Dermis blood vessel endothelial cell (primary cell): ENCODE results near the gene JADE3. TPM values are rescaled to one million over a fixed set of nuclear protein-coding genes. Genes with fewer than 3 reads are reported as not detected.

ENCODE experiments used
- DNase-seq: peaks from one replicate; pipeline ENCODE4 v3.0.0; 2010
- total RNA-seq: library from RNA; depleted of rRNA; stranded (reverse); fragments of >200 nt; gene quantifications from 2 replicates; pipeline ENCODE4 v1.2.3, GENCODE V29; 2014

Gene JADE3
- total RNA-seq, 1 donor from 2014 or later = 10.9 TPM

DNA sequence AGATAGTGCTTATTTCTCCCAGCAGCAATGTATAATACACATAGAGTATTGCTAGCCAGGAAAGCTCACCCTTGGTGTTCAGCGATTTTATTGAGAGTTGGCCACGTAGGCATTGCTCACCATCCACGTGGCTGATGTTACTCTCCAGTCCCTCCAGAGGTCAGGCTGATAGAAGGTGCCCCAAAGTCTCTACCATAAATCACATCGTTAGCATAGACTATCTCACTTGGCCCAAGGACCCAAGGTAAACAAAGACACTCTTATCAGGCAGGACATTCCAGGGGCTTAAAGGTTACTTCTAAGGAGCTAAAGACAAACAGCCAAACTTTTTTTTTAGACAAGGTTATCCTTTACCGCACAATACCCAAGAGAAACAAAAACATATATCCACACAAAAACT lies 135.8 kb downstream of the JADE3 start:
- DNase-seq = peak; percentile 10

DNA sequence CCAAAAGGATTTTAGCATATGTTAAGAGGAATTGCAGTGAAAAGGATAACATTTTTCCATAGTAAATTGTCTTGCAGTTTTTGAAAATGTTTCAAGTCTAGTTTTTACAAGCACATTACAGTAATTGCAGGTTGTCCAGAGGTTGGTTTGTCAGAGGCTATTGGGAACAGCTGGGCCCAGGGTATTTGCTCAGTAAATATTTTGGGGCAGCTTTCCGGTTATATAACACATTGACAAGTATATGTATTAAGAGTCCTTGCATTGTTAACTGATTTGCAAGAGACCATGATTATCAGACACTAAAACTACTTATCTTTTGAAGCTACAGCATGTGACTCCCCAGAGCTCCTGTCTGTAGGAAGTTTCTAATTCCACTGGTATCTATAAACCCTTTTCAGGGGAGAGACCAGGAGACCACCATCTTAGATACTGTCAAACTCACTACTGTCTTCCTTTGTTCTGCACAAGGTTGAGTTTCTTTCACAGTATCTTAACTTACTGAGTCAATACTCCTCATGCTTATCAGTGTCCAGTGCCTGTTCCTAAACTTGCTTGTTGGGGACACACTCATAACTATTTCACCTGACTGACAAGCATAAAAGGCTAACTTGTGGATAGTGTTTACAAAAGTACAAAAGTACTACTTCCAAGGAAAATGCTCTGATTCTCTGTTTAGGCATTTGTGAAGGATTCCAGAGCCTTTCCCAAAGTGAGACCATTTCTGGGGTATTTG lies 147.1 kb downstream of the JADE3 start:
- no peak for DNase-seq

DNA sequence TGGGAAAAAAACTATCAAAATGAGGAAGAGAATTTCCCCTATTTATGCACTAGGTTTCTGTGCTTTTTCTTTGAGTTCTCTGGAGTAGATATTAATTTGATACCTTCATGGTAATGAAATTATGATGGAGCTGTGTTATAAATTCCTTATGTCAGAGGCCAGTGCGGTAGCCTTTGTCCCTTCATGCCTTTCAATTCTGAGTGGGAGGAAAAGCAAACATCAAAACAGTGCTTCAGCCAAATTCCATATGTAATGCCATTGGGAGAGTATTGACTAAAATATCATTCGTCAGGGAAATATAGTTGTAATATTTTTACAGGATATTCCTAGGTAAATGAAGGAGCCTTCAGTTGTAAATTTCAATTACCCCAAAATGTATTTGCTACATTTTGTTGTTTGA lies 148.5 kb downstream of the JADE3 start:
- DNase-seq = no peak

GRCh38 chrX:47061238-47061919 lies 149.2 kb downstream of the JADE3 start:
- DNase-seq = no peak

GRCh38 chrX:47063179-47063578 lies 151.0 kb downstream of the JADE3 start:
- DNase-seq = no peak

- no peak for DNase-seq
These were observed 156.0 kb downstream of the JADE3 start for GRCh38 chrX:47068214-47068613.

GRCh38 chrX:47068720-47069119 lies 156.5 kb downstream of the JADE3 start:
- no peak for DNase-seq

GRCh38 chrX:47078129-47079043 lies 166.2 kb downstream of the JADE3 start, which contains the start of gene RGN:
Gene RGN, plus strand, starts transcription at chrX:47078443. Its CDS starts 2,702 bp downstream, at chrX:47081145.
- no peak for DNase-seq

- no peak for DNase-seq
These were observed 168.1 kb downstream of the JADE3 start for GRCh38 chrX:47080215-47080914.

DNA sequence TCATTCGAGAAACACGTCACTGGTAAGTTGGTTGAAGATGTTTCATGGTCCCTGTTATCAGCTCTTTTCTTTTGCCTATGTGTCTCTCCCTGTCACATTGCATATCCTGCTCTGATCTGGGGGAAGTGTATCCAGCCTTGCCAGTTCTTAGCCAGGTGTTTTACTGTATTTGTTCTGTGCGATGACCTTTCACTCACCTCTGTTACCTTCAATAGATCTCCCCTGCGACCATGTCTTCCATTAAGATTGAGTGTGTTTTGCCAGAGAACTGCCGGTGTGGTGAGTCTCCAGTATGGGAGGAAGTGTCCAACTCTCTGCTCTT lies 168.7 kb downstream of the JADE3 start:
- no peak for DNase-seq

- DNase-seq = no peak
These were observed 179.0 kb downstream of the JADE3 start for GRCh38 chrX:47091149-47091775.

DNA sequence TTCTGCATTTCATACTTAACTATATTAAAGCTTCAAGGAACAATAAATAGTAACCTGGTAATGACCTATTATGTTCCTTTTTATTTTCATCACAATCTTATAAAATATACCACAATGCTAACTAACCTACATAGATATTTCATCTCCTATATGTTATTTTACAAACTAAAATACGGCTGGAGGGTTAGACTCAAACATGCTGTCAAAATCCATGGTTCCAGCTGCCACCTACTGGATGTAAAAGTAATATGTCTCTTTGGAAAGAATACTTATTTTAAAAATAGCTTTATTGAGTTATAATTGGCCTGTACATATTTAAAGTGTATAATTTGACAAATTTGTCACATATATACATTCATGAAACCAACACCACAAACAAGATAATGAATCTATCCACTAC lies 181.0 kb downstream of the JADE3 start:
- peak; percentile 60 for DNase-seq

DNA sequence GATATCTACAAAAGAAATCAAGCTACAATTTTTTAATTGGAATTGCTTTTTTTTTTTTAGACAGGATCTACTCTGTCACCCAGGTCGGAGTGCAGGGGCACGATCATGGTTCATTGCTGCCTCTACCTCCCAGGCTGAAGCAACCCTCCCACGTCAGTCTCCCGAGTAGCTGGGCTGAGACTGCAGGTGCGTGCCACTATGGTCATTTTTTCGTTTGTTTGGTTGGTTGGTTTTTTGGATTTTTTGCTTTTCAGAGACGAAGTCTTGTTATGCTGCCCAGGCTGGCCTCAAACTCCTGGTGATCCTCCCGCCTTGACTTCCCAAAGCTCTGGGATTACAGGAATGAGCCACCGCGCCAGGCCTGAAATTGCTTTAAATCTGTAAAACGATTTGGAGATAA lies 181.6 kb downstream of the JADE3 start:
- DNase-seq = no peak

DNA sequence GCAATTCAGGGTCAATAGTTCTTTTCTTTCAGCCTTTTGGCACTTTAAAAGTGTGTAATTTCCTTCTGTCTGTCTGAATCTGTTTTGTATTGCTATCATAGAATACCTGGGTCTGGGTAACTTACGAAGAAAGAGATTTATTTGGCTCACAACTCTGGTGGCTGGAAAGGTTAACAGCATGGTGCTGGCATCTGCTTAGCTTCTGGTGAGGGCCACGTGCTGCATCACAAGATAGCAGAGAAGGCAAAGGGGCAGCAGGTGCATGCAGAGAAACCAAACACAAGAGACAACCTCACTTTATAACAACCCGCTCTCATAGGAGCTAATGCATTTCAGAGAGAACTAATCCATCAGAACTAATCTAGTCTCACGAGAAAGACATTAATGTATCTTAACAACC lies 184.8 kb downstream of the JADE3 start:
- no peak for DNase-seq

GRCh38 chrX:47098338-47099094 lies 186.3 kb downstream of the JADE3 start:
- no peak for DNase-seq

GRCh38 chrX:47101206-47101605 lies 189.0 kb downstream of the JADE3 start:
- DNase-seq = no peak

Other genes starting within 250 kb of the JADE3 start
- gene SLC9A7, start 153.3 kb upstream of the JADE3 start, total RNA-seq = 16.5 and 19.4 TPM in 2 replicates
- 33.4 and 34.2 TPM in 2 replicates for gene RP2, start 75.4 kb upstream of the JADE3 start, total RNA-seq
- gene RGN, start 166.0 kb downstream of the JADE3 start, total RNA-seq = 0.34 and 0.42 TPM in 2 replicates
- gene NDUFB11, start 232.3 kb downstream of the JADE3 start, total RNA-seq = 59.8 and 65.3 TPM in 2 replicates
- gene RBM10, start 232.8 kb downstream of the JADE3 start, total RNA-seq = 57.2 and 83.3 TPM in 2 replicates